HG02623 (cell line): Measurements from ENCODE around the gene NUAK2.
"Not testable (repeated sequence)": the region's sequence is repeated elsewhere in the genome, so short reads cannot be mapped to it uniquely, and the experiment has no call there.

Source experiments
- ATAC-seq: cut with Tn5 transposase; IDR thresholded peaks from one replicate; pipeline ENCODE4 v1.9.1; 2021; ENCODE audit warnings: moderate library complexity; ENCODE audit not compliant: unreplicated experiment

Gene NUAK2

DNA sequence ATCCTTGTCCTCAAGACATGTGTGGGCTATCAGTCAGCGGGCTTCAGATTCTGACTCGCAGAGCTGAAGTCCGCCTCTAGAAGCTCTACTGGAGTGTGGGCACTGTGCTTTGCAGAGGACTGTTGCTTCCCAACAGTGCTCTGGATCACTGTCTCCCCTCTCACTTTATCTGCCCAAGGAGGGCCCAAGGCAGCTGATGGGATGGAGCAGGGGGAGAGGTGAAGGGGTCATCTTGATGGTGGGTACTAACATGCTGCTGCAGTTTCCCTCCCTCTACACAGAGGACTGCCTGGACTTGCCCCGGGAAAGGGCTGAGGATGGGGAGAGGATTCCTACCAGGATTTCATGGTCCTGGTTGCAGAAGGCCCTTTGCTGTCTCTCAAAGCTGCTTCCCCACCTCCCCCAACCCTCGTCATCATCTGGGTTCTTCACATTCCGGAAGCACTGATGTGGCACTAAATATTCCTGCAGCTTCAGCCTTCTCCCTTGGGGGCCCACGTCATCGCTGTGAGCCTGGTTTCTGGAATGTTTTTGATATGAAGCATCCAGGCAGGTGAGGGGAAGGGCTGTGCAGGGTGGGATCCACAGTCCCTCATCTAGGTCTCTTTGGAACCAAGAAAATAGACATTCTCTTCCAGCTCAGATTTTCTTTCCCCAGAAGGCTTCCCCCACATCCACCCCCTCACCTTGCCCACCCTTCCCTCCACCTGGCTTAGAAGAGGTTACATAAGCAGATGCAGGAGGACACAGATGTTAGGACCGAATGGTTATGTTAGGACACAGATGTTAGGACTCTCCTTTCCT, 23.2 kb downstream of the NUAK2 start:
- no peak for ATAC-seq

- ATAC-seq = not testable (repeated sequence)
Measured at GRCh38 chr1:205297546-205298177, 23.9 kb downstream of the NUAK2 start.

GRCh38 chr1:205296154-205296553, 25.4 kb downstream of the NUAK2 start:
- ATAC-seq = no peak

- no peak for ATAC-seq
Measured at GRCh38 chr1:205294934-205295333, 26.6 kb downstream of the NUAK2 start.

DNA sequence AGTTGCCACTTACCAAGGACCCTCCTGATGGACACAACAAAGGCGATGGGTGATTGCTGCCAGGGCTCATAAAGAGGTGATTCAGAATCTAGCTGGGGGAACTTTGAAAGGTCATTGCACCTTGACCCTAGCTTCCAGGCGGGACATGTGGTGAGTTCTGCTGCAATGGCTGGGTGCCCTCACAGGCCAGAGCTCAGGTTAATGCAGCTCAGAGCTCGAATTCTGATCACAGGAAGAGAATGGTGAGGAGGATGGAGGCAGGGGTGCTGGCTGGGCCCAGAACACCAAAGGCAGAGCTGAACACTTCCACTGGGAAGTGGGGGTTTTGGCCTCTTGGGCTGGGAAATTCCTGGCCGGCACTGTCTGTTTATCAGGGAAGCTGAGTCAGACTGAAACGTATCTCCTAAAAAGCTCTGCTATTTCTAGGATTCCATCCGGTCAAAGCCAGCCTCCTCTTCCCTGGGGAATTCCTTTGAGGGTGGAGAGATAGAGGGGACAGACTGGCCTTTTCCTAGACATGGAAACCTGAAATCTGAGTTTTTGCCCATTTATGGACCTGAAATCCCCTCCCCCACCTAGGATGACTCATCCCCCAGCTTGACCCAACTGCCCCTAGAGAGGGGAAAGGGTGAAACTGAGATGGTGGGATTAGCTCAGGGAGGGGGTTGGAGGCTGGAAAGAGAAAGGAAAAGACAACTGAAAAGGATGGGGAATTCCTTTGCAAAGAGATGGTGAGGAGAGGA, 27.2 kb downstream of the NUAK2 start:
- no peak for ATAC-seq

GRCh38 chr1:205293350-205294074, 28.0 kb downstream of the NUAK2 start:
- ATAC-seq = no peak

DNA sequence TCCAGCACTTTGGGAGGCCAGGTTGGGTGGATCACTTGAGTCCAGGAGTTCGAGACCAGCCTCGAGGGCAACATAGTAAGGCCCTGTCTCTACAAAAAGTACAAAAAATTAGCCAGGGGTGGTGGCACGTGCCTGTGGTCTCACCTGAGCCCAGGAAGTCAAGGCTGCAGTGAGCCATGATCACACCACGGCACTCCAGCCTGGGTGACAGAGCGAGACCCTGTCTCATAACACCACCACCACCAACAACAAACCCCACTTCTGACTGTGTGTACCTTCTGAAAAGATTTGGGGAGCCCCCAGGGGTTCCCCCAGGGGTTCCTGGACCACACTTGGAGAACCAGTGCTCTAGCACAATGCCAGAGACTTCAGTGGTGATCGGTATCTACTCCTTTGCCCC, 29.9 kb downstream of the NUAK2 start:
- no peak for ATAC-seq

- peak; percentile 79 for ATAC-seq
Measured at GRCh38 chr1:205287767-205288559, 33.6 kb downstream of the NUAK2 start.

- no peak for ATAC-seq
Measured at GRCh38 chr1:205287076-205287475, 34.5 kb downstream of the NUAK2 start.

GRCh38 chr1:205286335-205286950, 35.1 kb downstream of the NUAK2 start:
- ATAC-seq = peak; percentile 24

- peak; percentile 20 for ATAC-seq
Measured at GRCh38 chr1:205285381-205286101, 36.0 kb downstream of the NUAK2 start.

DNA sequence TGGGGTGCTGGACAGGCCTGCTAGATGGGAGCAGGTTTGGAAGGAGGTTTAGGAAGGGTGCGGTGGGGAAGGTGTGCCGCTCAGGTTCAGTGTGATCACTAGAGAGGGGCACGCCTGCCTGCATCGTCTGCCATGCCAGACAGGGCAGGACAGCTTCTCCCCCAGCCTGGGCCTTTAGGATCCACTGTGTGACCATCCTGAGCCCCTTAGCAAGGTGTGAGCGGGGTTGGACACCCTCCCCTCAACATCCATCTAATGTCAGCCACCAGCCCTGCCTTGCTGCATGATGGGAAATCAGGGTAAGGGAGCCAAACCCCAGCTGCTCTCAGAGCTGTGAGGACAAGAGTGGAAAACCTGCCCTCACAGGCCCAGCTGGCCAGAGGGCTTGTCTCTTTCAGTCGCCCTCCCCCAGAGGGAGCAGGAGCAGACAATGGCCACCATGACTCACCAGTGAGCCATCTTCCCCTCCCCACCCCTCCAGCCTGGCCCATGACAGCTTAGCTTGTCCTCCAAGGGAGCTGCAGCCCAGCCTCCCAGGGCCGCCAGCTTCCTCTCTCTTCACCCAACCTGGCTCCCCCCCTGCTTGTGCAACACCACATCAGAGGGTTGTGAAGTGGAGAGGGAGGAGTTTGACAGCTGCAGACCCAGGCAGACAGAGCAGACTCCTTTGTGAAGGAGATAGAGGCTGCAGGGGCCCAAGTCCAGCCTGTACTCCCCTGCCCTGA, 37.0 kb downstream of the NUAK2 start:
- ATAC-seq = no peak

- no peak for ATAC-seq
Measured at GRCh38 chr1:205283270-205284147, 38.0 kb downstream of the NUAK2 start.

DNA sequence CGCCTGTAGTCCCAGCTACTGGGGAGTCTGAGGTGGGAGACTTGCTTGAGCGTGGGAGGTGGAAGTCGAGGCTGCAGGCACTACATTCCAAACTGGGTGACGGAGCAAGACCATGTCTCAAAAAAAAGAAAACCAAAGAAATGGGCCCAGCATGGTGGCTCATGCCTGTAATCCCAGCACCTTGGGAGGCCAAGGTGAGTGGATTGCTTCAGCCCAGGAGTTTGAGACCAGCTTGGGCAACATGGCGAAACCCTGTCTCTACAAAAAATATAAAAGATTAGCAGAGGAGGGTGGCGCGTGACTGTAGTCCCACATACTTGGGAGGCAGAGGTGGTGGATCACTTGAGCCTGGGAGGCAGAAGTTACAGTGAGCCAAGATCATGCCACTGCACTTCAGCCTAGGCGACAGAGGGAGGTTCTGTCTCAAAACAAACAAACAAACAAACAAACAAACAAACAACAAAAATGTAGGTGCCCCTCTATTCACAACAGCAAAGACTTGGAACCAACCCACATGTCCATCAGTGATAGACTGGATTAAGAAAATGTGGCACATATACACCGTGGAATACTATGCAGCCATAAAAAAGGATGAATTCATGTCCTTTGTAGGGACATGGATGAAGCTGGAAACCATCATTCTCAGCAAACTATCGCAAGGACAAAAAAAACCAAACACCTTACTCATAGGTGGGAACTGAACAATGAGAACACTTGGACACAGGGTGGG, 40.7 kb downstream of the NUAK2 start:
- not testable (repeated sequence) for ATAC-seq

DNA sequence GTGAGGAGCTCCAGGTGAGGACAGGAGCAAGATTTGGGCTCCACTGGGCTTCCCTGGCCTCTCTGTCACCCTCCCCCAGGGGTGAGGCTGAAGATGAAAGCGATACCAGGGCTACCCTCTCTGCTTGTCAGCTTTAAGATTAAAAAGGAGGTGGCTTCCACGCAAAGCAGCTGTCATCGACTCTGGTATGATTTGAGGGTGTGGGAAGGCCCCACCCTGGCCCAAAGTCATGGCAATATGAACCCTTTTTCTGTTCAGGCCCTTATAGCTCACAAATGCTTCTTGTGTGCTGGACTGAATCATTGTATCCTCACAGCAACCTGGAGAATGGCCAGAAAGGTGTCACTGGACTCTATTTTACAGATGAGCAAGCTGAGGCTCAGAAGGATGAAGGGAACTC, 41.6 kb downstream of the NUAK2 start:
- ATAC-seq = no peak

- no peak for ATAC-seq
Measured at GRCh38 chr1:205276689-205277065, 44.9 kb downstream of the NUAK2 start.
